Hepatic stellate cell (primary cell): ENCODE data around the gene RBM4.
"Not testable (repeated sequence)": the region's sequence is repeated elsewhere in the genome, so short reads cannot be mapped to it uniquely, and the experiment has no call there.

Experiments
- DNase-seq: peaks from one replicate; pipeline ENCODE4 v3.0.0; 2011; ENCODE audit warnings: low spot score

Gene RBM4

GRCh38 chr11:66638177-66639065 lies at the start of gene RBM4:
Gene RBM4, plus strand, starts transcription at chr11:66638703. Its CDS starts 1,009 bp downstream, at chr11:66639712.
- peak; percentile 100 for DNase-seq

- DNase-seq, result not testable (repeated sequence)
These were observed 49.2 kb upstream of the RBM4 start for GRCh38 chr11:66589315-66589714.

GRCh38 chr11:66589996-66590675 lies 48.4 kb upstream of the RBM4 start:
- no peak for DNase-seq

- DNase-seq, result no peak
These were observed 47.3 kb upstream of the RBM4 start for GRCh38 chr11:66591175-66591574.

GRCh38 chr11:66592457-66593302 lies 45.8 kb upstream of the RBM4 start, which contains the start of the genes CCDC87 and CCS:
Gene CCDC87, minus strand, starts transcription at chr11:66593063. Its CDS starts 48 bp downstream, at chr11:66593015.
Gene CCS, plus strand, starts transcription at chr11:66593185. Its CDS starts 77 bp downstream, at chr11:66593262.
- peak; percentile 100 for DNase-seq

- peak; percentile 33 for DNase-seq
These were observed 45.2 kb upstream of the RBM4 start for GRCh38 chr11:66593303-66593635.

GRCh38 chr11:66593650-66594049 lies 44.9 kb upstream of the RBM4 start:
- DNase-seq, result no peak

GRCh38 chr11:66595245-66595904 lies 43.1 kb upstream of the RBM4 start:
- peak; percentile 77 for DNase-seq

GRCh38 chr11:66598993-66599392 lies 39.5 kb upstream of the RBM4 start:
- no peak for DNase-seq

- DNase-seq, result no peak
These were observed 38.3 kb upstream of the RBM4 start for GRCh38 chr11:66600219-66600618.

GRCh38 chr11:66600631-66601233 lies 37.8 kb upstream of the RBM4 start:
- no peak for DNase-seq

- no peak for DNase-seq
These were observed 35.4 kb upstream of the RBM4 start for GRCh38 chr11:66603072-66603471.

- DNase-seq, result no peak
These were observed 34.3 kb upstream of the RBM4 start for GRCh38 chr11:66604155-66604554.

GRCh38 chr11:66606608-66607007 lies 31.9 kb upstream of the RBM4 start:
- not testable (repeated sequence) for DNase-seq

GRCh38 chr11:66607126-66607834 lies 31.2 kb upstream of the RBM4 start:
- peak; percentile 39 for DNase-seq

GRCh38 chr11:66609721-66610617 lies 28.5 kb upstream of the RBM4 start:
- DNase-seq, result no peak

GRCh38 chr11:66612458-66612857 lies 26.0 kb upstream of the RBM4 start:
- DNase-seq, result no peak

- no peak for DNase-seq
These were observed 24.4 kb upstream of the RBM4 start for GRCh38 chr11:66614073-66614472.

- peak; percentile 100 for DNase-seq
These were observed 21.9 kb upstream of the RBM4 start, which contains the start of gene RBM14 for GRCh38 chr11:66616379-66617154. Gene RBM14, plus strand, starts transcription at chr11:66616630. Its CDS starts 91 bp downstream, at chr11:66616721.
